RKO (cell line): ENCODE measurements around the gene RBPJ.

Source experiments
- DNase-seq: peaks from one replicate; pipeline ENCODE4 v3.0.0-alpha.2; 2016; ENCODE audit warnings: low spot score

The RBPJ gene

GRCh38 chr4:26320538-26321372 lies at the start of gene RBPJ:
Gene RBPJ, plus strand, starts transcription at chr4:26321014. Its CDS starts 15 bp downstream, at chr4:26321029.
- DNase-seq: peak; percentile 94

GRCh38 chr4:26271703-26272102 lies 49.1 kb upstream of the RBPJ start:
- DNase-seq: no peak

DNA sequence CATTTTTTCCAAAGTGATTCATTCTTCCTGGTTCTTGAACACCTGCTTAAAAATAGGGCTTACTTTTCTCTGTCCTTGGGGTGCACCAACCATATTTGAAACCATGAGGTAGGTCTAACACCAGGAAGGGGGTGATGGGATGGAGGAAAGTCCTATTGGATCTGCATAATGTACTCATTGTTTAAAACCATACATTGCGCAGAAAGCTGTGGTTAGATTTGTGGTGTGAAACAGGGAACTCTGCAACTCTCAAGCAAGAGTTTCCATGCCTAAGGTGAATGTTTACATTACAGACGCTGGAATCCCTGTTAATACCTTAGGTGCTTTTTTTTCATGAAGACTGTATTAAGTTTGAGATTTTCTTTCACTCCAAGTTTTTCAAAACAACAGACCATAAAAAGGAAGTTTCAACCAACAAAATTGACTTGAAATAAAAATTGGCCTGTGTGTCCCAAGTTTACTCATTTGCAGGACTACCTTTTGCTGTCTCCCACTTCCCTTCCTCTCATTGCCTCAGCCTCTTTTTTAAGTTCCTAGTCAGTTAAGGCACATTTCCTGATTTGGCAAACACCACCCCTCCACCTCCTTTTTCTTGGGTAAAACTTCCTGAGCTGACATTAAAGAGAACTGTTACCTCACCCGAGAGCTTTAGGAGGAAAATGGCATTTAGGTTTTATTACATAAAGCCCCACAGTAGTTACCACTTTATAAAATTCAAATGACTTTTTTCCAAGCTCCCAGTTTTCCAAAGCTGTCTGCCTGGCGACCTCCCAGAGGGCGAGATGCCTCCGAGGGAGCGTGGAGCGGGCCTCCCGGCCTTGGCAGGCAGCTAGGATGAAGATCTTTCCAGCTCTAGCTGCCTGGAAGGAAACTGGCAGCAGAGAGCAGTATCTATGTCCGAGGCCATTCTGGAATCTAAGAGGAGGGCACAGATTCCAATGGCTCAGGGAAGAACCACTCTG lies 47.9 kb upstream of the RBPJ start:
- no peak for DNase-seq

GRCh38 chr4:26273616-26273980 lies 47.2 kb upstream of the RBPJ start:
- DNase-seq: no peak

DNA sequence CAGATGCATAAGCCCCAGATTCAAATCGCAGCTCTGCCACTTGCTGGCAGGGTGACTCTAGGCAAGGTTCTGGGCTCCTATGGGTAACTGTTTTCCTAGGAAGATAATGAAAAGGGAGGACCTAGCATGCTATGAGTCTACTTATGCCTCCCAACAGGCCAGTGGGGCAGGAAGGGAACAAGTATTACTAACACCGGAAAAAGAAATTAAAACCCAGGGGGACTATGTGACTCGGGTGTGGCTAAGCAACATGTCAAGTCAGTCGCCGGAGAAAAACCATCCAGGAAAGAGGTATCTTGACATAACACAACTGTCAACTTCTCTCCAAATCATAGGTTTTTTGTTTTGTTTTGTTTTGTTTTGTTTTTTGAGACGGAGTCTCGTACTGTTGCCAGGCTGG lies 45.5 kb upstream of the RBPJ start:
- DNase-seq: no peak

DNA sequence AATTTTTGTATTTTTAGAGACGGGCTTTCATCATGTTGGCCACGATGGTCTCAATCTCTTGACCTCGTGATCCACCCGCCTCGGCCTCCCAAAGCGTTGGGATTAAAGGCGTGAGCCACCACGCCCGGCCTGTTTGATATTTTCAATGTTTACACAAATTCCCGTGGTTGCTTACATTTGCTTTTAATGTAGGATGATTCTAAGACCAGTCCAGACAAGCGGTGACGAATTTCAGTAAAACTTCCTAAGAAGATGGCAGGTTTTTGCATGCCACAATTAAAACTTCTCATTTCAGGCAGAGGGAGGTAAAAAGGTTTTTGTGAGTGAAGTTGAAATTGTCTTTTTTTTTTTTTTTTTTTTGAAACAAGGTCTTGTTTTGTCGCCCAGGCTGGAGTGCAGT lies 41.4 kb upstream of the RBPJ start:
- DNase-seq: no peak

DNA sequence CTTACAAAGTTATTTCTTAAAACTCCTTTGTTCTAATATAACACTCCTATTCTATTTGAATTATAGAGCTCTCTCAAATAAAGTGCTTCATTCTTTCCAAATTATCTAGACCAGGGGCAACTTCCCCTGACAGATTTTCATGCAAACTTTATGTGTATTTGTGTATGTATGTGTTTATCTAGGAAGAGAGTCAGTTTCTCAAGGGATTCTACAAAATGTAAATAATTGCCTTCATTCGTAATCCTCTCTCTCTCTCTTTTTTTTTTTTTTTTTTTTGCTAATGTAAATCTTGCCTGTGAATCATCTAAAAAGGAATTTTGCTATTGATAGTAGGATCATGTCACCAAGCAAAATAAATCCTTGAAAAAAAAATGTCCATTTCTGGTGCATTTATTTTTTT lies 38.9 kb upstream of the RBPJ start:
- no peak for DNase-seq

- DNase-seq: no peak
Measured at GRCh38 chr4:26284536-26284935, 36.3 kb upstream of the RBPJ start.

GRCh38 chr4:26285272-26285671 lies 35.5 kb upstream of the RBPJ start:
- DNase-seq: no peak

DNA sequence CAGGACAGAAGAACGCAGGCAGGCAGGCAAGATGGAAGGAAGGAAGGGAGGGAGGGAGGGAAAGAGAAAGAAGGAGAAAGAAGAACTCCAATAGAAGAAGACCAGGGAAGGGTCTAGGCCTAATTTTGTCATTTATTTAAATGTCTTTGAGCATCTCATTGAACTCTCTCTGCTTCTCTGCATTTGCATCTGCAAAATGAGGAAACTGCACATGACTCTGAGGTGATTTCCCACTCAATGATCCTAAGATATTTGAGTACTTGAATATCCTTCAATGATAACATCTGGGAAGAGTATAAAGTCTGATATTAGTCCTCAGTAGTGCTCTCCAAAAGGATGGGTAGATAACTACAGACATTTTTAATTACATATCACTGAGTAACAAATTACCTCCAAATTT lies 33.1 kb upstream of the RBPJ start:
- no peak for DNase-seq

DNA sequence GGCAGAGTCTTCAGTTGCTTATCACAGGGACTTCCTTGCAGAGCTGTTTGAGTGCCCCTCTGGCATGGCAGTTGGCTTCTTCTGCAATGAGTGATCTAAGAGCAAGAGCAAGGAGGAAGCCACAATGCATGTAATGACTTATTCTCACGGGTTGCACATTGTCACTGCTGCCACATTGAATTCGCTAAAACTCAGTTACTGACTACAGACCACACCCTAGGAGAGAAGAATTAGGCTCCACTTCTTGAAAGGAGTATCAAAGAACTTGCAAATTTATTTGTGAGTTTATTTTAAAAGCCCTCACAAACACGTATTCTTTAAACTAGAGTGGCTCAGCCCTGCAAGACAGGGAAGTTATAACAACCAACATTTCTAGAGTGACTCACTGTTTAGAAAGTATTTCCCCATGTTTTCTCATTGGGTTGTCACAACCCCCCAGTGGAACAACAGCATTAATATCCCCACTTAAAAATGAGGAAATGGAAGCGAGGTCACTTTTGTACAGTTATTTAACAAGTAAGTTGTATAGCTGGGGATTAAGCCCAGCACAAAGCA lies 32.4 kb upstream of the RBPJ start:
- DNase-seq: no peak

- no peak for DNase-seq
Measured at GRCh38 chr4:26289401-26289800, 31.4 kb upstream of the RBPJ start.

- no peak for DNase-seq
Measured at GRCh38 chr4:26290321-26290720, 30.5 kb upstream of the RBPJ start.

DNA sequence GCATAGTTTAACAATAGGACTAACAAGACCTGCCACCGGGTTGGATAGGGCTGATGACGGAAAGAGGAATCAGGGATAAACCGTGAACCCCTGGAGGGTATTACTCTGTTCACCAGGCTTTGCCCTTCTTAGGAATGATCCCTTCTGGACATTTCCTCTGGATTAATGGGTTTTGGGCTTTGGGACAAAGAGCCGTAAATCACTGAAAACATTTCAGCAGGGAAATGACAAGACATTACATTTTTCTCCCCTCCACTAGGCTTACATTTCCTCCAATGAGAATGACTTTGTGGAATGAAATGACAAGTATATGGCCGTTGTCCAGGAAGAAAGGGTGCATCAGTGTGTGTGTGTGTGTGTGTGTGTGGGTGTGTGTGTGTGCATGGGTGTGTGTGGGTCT lies 25.9 kb upstream of the RBPJ start:
- no peak for DNase-seq

DNA sequence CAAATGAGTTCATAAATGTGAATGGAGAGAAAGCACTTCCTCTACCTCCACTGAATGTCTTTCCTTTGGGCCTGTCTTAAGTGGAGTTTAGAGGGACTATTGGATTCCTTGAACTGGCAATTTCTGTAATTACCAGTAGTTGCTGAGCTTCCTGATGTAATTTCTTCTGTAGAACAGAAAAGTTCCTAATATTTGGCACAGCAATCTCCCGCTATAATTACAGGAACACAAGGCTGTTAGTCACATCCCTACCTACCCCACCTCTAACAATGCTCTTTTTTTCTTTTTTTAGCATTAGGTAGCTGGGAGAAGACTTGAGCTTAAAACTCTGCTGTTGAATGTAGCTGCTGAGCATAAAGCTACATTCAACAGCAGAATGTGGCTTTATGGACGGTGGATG lies 24.8 kb upstream of the RBPJ start:
- DNase-seq: no peak

GRCh38 chr4:26296514-26296913 lies 24.3 kb upstream of the RBPJ start:
- DNase-seq: no peak

DNA sequence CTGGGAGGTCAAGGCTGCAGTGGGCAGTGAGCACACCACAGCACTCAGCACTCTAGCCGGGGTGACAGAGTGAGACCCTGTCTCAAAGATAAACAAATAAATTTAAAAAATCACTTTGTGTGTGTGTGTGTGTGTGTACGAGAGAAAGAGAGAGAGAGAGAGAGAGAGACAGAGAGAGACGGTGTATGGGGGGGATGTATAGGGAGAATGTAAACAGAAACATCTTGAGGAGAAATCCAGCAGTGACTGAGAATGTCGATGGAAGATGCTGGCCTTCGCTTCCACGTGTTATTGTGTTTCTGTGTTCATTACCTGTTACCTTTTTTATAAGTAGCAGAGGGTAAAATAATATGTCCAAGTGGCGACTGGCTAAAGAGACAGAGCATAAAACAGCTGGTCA lies 23.6 kb upstream of the RBPJ start:
- DNase-seq: no peak

- DNase-seq: no peak
Measured at GRCh38 chr4:26298198-26298947, 22.4 kb upstream of the RBPJ start.

- DNase-seq: no peak
Measured at GRCh38 chr4:26299254-26299882, 21.4 kb upstream of the RBPJ start.

DNA sequence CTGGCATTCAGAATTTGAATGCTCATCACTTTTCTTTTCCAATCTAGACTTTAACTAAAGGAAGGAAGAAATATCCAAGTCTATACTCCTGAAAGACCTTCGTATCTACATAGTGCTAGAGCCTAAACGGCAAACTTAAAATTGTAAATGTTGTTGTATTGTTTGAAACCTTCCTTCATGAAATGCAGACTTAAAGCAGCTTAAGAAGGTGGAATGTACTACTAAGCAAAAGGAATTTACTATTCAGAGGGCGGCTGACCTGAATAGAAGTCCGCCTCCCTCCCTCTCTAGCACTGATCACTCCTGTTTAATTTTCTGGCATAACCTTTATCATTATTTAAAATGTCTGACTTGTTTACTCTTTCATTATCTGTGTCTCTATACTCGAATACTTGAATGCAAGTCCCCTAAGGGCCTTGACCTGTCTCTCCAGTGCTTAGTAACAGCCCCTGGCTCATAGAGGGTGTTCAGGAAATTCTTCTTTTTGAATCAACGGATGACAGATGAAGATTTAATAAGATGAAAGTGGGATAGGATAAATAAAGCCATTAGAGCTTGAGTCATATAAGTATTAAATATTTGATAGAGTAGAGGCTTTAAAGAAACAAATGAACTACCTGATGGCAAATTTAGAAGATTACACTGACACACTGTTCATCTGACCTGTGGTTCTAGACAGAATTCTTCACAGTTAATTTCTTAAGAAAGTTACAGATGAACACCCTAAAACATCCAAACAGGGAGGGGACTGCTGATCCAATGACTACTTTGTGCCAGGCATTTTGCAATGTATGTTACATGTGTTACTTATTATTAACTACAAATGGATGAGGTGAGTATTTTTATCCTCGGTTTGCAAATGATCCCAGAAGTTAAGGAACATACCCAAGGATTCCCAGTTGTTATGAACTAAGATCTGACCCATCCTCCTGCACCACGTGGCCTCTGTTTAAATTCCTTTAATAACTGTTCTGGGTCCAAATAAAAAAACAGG lies 20.2 kb upstream of the RBPJ start:
- DNase-seq: no peak
